Measurements from ENCODE around the gene OR10H5.

OR10H5 gene

DNA sequence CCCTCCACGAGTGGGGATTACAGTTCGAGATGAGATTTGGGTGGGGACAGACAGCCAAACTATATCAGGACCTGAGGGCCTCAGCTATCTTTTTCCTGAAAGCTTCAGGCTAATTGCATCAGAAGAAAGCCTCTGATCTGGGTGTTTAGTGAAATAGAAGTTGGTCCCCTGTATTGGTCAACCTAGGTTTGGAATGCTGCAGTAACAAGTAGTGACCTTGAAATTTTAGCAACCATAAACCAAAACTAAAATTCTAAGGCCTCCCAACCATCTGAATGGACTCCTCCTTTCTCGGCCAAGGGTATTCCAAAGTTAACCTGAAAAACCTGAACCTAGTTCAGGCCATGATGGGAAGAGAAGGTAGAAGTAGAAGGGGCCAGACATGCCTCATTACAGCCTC lies 62.9 kb downstream of the OR10H5 start:
- no peak for DNase-seq
